ENCODE results near the gene PRR15. TPM values are rescaled to one million over a fixed set of nuclear protein-coding genes. Genes with fewer than 3 reads are reported as not detected.
A peak's percentile ranks its signal among the peaks of the same experiment; 100 is the strongest.

PRR15 gene
- total RNA-seq, 1 donor from 2014 or later = not detected

DNA sequence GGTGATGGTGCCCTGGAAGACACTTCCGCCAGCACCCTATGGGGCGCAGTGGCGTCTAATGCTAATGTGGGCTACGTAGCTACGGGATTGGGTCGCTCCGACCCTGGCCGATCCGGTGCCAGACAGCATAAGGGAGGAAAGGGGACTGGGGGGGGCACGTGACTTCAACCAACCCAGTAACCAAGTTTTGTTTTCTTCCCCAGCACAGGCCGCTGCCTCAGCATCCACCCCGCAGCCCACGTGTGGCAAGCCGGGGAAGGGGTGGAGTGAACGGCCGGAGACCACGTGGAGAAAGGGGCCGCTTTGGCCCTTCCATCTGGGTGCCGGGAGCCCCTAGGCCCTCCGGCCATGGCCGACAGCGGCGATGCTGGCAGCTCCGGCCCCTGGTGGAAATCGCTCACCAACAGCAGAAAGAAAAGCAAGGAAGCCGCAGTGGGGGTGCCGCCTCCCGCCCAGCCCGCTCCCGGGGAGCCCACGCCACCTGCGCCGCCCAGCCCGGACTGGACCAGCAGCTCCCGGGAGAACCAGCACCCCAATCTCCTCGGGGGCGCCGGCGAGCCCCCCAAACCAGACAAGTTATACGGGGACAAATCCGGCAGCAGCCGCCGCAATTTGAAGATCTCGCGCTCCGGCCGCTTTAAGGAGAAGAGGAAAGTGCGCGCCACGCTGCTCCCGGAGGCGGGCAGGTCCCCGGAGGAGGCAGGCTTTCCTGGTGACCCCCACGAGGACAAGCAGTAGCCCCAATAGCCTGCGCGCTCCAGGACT is 2.5 kb downstream of the PRR15 start:
- Histone ChIP-seq H3K4me1 (ENCODE audit: control insufficient read depth in 3 of 3, insufficient read depth in 3 of 3, low read length in 3 of 3) (peaks cover 29 to 32% (median 31%) of the 10 kb centered on the region in 3 donors), H3K9me3 (ENCODE audit: control insufficient read depth in 3 of 3, low read length in 3 of 3) (no peaks in the 10 kb centered on the region), H3K36me3 (ENCODE audit: control insufficient read depth in 3 of 3, insufficient read depth in 3 of 3, low read length in 3 of 3) (no peaks in the 10 kb centered on the region), H3K9ac (ENCODE audit: low read depth in 1 of 3, low read length in 3 of 3) (peak overlapping the region in 2 of 3 donors; percentile 23 to 57), H3K27me3 (ENCODE audit: control insufficient read depth in 3 of 3, insufficient read depth in 3 of 3, low read length in 3 of 3) (peaks cover 39 to 53% (median 50%) of the 10 kb centered on the region in 3 donors), H3K4me3 (ENCODE audit: low read length in 3 of 3) (peak overlapping the region; percentile 46 to 68 (median 65)), H3K27ac (ENCODE audit: low read depth, low read length) (no peak overlapping the region)

- peaks cover 33 to 45% (median 41%) of the 10 kb centered on the region in 3 donors for H3K27me3 ChIP-seq (ENCODE audit: control insufficient read depth in 3 of 3, insufficient read depth in 3 of 3, low read length in 3 of 3)
- H3K36me3 ChIP-seq (ENCODE audit: control insufficient read depth in 3 of 3, insufficient read depth in 3 of 3, low read length in 3 of 3) = no peaks in the 10 kb centered on the region
- no peak overlapping the region for H3K9ac ChIP-seq (ENCODE audit: low read depth in 1 of 3, low read length in 3 of 3)
- H3K4me3 ChIP-seq (ENCODE audit: low read length in 3 of 3) = no peak overlapping the region
- no peaks in the 10 kb centered on the region for H3K9me3 ChIP-seq (ENCODE audit: control insufficient read depth in 3 of 3, low read length in 3 of 3)
- H3K27ac ChIP-seq (ENCODE audit: low read depth, low read length) = no peak overlapping the region
- H3K4me1 ChIP-seq (ENCODE audit: control insufficient read depth in 3 of 3, insufficient read depth in 3 of 3, low read length in 3 of 3) = peaks cover 29 to 32% (median 31%) of the 10 kb centered on the region in 3 donors
Measured at GRCh38 chr7:29567174-29567573, 3.5 kb downstream of the PRR15 start.

DNA sequence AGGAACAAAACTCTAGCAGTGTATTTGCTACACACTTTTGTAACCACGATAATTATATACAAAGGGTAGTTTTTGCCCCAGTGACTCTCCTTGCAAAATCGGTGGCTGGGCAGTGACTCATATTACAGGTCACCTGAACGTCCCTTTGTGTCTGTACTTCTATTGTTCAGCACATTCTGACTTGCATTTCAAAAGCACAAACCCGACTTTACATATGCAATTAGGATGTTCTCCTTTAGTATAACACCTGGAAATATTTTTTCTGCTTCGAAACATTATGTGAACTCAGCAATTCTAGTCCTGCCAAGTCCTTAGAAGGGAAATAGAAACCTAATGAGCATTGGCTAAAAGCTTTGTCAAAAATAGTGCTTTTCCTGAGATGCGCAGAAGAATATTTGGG is 6.0 kb downstream of the PRR15 start:
- H3K27ac ChIP-seq (ENCODE audit: low read depth, low read length) = no peak overlapping the region
- no peaks in the 10 kb centered on the region for H3K36me3 ChIP-seq (ENCODE audit: control insufficient read depth in 3 of 3, insufficient read depth in 3 of 3, low read length in 3 of 3)
- peaks cover 12 to 23% (median 16%) of the 10 kb centered on the region in 3 donors for H3K27me3 ChIP-seq (ENCODE audit: control insufficient read depth in 3 of 3, insufficient read depth in 3 of 3, low read length in 3 of 3)
- no peaks in the 10 kb centered on the region for H3K9me3 ChIP-seq (ENCODE audit: control insufficient read depth in 3 of 3, low read length in 3 of 3)
- no peak overlapping the region for H3K9ac ChIP-seq (ENCODE audit: low read depth in 1 of 3, low read length in 3 of 3)
- H3K4me3 ChIP-seq (ENCODE audit: low read length in 3 of 3) = no peak overlapping the region
- peaks cover 12 to 15% (median 14%) of the 10 kb centered on the region in 3 donors for H3K4me1 ChIP-seq (ENCODE audit: control insufficient read depth in 3 of 3, insufficient read depth in 3 of 3, low read length in 3 of 3)

DNA sequence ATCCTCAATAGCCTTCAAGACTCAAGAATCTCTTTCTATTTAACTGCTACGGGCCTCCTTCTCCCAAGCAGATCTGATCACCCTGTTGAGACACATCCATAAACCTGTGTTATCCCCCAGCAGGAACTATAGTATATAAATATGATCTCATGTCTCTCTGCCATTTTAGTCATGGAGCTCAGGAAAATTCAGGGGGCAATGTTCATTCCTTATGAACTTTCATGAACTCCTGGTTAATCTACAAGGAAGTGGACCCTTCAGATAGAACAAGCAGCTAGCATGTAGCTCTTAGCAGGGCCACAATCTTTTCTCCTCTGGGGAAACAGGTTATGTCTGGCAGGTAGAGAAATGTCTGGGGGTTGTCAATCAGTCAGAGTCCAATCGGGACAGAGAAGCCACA is 8.9 kb downstream of the PRR15 start:
- no peaks in the 10 kb centered on the region for H3K36me3 ChIP-seq (ENCODE audit: control insufficient read depth in 3 of 3, insufficient read depth in 3 of 3, low read length in 3 of 3)
- no peaks in the 10 kb centered on the region for H3K4me1 ChIP-seq (ENCODE audit: control insufficient read depth in 3 of 3, insufficient read depth in 3 of 3, low read length in 3 of 3)
- no peak overlapping the region for H3K4me3 ChIP-seq (ENCODE audit: low read length in 3 of 3)
- no peaks in the 10 kb centered on the region for H3K9me3 ChIP-seq (ENCODE audit: control insufficient read depth in 3 of 3, low read length in 3 of 3)
- peaks cover 0 to 3% (median 0%) of the 10 kb centered on the region in 3 donors for H3K27me3 ChIP-seq (ENCODE audit: control insufficient read depth in 3 of 3, insufficient read depth in 3 of 3, low read length in 3 of 3)
- no peak overlapping the region for H3K27ac ChIP-seq (ENCODE audit: low read depth, low read length)
- no peak overlapping the region for H3K9ac ChIP-seq (ENCODE audit: low read depth in 1 of 3, low read length in 3 of 3)

DNA sequence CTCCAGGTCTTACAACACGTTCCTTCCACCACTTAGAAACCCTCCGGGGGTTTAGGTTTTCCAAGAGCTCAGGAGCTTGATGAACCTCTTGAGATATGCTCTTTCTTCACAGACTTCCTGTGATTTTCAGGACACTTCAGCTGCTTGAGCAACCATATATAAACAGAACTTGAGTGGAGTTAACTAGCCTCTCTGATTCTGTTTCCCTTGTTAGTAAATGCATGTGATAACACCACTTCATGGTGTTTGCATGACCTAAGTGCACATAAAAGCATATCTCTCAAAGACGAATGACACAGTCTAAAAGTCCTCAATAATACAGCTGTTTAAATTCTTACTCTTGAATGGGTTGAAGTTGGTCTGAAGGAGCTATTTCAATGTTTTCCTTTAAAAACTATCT is 9.9 kb downstream of the PRR15 start:
- Histone ChIP-seq H3K27me3 (ENCODE audit: control insufficient read depth in 3 of 3, insufficient read depth in 3 of 3, low read length in 3 of 3) (peaks cover 0 to 3% (median 0%) of the 10 kb centered on the region in 3 donors), H3K27ac (ENCODE audit: low read depth, low read length) (no peak overlapping the region), H3K4me1 (ENCODE audit: control insufficient read depth in 3 of 3, insufficient read depth in 3 of 3, low read length in 3 of 3) (no peaks in the 10 kb centered on the region), H3K36me3 (ENCODE audit: control insufficient read depth in 3 of 3, insufficient read depth in 3 of 3, low read length in 3 of 3) (no peaks in the 10 kb centered on the region), H3K9me3 (ENCODE audit: control insufficient read depth in 3 of 3, low read length in 3 of 3) (no peaks in the 10 kb centered on the region), H3K9ac (ENCODE audit: low read depth in 1 of 3, low read length in 3 of 3) (no peak overlapping the region), H3K4me3 (ENCODE audit: low read length in 3 of 3) (no peak overlapping the region)

DNA sequence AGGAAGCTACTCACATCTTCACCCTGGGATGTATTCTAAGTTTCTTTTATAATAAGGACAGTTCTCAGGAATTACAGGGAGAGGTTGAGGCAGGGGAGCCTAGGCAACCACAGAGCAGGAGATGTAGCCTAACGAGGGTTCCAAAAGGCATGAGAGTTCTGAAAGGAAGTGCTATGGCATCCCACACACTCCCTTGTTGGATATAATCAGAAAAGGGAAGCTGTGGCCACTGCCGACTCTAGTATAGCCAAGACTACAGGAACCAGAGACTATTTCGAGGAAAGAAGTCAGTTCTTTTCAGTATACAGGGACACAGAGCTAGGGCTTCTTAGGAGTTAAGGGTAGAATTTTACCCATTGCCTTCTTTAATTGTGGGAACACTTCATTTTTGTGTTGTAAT is 11.0 kb downstream of the PRR15 start:
- H3K27me3 ChIP-seq (ENCODE audit: control insufficient read depth in 3 of 3, insufficient read depth in 3 of 3, low read length in 3 of 3) = peaks cover 0 to 3% (median 0%) of the 10 kb centered on the region in 3 donors
- no peak overlapping the region for H3K27ac ChIP-seq (ENCODE audit: low read depth, low read length)
- no peaks in the 10 kb centered on the region for H3K36me3 ChIP-seq (ENCODE audit: control insufficient read depth in 3 of 3, insufficient read depth in 3 of 3, low read length in 3 of 3)
- no peak overlapping the region for H3K4me3 ChIP-seq (ENCODE audit: low read length in 3 of 3)
- H3K9ac ChIP-seq (ENCODE audit: low read depth in 1 of 3, low read length in 3 of 3) = no peak overlapping the region
- no peaks in the 10 kb centered on the region for H3K4me1 ChIP-seq (ENCODE audit: control insufficient read depth in 3 of 3, insufficient read depth in 3 of 3, low read length in 3 of 3)
- no peaks in the 10 kb centered on the region for H3K9me3 ChIP-seq (ENCODE audit: control insufficient read depth in 3 of 3, low read length in 3 of 3)

DNA sequence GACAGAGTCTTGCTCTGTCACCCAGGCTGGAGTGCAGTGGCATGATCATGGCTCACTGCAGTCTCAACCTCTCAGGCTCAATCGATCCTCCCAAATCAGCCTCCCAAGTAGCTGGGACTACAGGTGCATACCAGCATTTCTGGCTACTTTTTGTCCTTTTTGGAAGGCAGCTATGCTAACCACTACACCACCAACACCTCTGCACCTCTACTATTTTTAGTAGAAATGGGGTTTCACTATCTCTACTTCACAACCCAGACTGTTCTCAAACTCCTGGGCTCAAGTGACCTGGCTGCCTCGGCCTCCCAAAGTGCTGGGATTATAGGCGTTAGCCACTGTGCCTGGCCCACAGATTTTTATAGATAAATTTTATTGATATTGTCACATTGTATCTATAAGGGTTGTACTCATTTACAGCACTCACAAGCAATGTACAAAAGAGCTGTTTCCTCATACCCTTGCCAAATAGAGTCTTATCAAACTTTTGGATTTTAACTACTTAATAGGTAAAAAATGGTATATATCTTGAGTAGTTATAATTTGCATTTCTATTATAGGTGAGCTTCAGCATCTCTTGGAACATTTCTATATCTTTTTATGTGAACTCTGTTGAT is 23.7 kb downstream of the PRR15 start:
- Histone ChIP-seq H3K9ac (ENCODE audit: low read depth in 1 of 3, low read length in 3 of 3) (no peak overlapping the region), H3K36me3 (ENCODE audit: control insufficient read depth in 3 of 3, insufficient read depth in 3 of 3, low read length in 3 of 3) (no peaks in the 10 kb centered on the region), H3K4me1 (ENCODE audit: control insufficient read depth in 3 of 3, insufficient read depth in 3 of 3, low read length in 3 of 3) (no peaks in the 10 kb centered on the region), H3K9me3 (ENCODE audit: control insufficient read depth in 3 of 3, low read length in 3 of 3) (no peaks in the 10 kb centered on the region), H3K27me3 (ENCODE audit: control insufficient read depth in 3 of 3, insufficient read depth in 3 of 3, low read length in 3 of 3) (no peaks in the 10 kb centered on the region), H3K27ac (ENCODE audit: low read depth, low read length) (no peak overlapping the region), H3K4me3 (ENCODE audit: low read length in 3 of 3) (no peak overlapping the region)

DNA sequence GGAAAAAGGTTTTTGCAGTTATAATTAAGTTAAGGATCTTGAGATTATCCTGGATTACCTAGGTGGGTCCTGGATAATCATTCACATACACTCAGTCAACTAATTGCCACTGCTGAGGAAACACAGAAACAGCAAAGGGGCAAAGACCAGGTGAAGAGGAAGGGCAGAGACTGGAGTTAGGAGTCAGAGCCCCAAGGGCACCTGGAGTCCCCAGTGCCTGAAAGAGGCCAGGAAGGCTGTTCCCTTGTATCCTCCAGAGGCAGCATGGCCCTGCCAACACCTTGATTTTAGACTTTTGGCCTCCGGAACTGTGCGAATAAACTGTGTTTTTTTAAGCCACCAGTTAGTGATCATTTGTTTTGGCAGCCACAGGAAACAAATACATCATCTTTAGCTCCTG is 24.6 kb downstream of the PRR15 start:
- Histone ChIP-seq H3K36me3 (ENCODE audit: control insufficient read depth in 3 of 3, insufficient read depth in 3 of 3, low read length in 3 of 3) (no peaks in the 10 kb centered on the region), H3K9me3 (ENCODE audit: control insufficient read depth in 3 of 3, low read length in 3 of 3) (no peaks in the 10 kb centered on the region), H3K27ac (ENCODE audit: low read depth, low read length) (no peak overlapping the region), H3K4me1 (ENCODE audit: control insufficient read depth in 3 of 3, insufficient read depth in 3 of 3, low read length in 3 of 3) (no peaks in the 10 kb centered on the region), H3K9ac (ENCODE audit: low read depth in 1 of 3, low read length in 3 of 3) (no peak overlapping the region), H3K4me3 (ENCODE audit: low read length in 3 of 3) (no peak overlapping the region), H3K27me3 (ENCODE audit: control insufficient read depth in 3 of 3, insufficient read depth in 3 of 3, low read length in 3 of 3) (no peaks in the 10 kb centered on the region)

DNA sequence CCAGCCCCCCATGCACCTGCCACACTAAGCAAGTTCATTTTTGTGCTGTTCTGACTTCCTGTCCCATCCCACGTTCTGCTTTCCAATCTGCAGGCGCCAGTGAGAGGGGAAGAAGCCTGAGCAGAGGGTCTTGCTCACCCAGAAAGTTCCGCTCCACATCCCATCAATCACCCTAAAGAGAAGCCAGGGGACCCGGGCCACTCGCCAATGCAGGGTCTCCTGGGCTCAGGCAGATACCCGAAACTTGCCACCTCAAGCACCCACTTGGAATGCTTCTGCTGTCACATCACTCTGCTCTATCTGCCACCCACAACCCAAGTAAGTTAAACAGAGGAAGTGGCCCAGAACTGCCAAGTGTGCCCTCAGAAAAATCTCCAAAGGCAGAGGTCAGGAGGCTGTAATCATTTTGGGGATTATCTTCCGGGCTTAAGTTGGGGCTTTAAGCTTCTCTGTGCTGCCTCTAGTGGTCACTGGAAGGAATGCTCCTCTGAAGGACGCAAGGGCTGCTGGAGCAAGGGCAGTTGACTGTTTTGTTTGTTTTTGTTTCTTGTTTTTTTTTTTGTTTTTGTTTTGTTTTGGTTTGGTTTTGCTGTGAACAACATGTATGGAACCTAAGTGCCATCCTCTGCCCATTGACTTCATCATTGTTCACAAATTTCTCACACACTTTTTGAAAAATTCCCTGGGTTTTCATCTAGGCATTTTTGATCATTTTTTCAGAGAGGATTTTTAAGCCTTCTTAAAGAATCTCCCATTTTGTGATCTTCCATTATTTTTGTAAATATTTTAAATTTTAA is 25.5 kb downstream of the PRR15 start:
- Histone ChIP-seq H3K36me3 (ENCODE audit: control insufficient read depth in 3 of 3, insufficient read depth in 3 of 3, low read length in 3 of 3) (no peaks in the 10 kb centered on the region), H3K9me3 (ENCODE audit: control insufficient read depth in 3 of 3, low read length in 3 of 3) (no peaks in the 10 kb centered on the region), H3K9ac (ENCODE audit: low read depth in 1 of 3, low read length in 3 of 3) (no peak overlapping the region)

DNA sequence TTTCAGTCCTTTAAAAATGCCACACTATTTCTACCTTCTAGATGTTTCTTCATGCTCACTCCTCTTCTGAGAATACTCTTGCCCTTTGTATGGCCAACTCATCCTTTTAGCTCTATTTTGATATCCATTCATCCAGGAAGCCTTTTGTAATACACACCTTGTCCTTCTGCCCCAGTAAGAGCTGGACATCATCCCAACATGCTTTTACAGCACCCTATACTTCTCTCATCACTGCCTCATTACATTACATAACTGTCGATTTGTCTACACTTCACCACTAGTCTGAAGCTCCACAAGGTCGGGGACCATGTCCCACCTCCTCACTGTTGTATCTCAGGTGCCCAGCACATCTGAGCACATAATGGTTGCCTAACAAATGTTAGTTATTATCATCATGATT is 29.2 kb downstream of the PRR15 start:
- H3K27ac ChIP-seq (ENCODE audit: low read depth, low read length) = no peak overlapping the region
- H3K9ac ChIP-seq (ENCODE audit: low read depth in 1 of 3, low read length in 3 of 3) = no peak overlapping the region
- H3K4me3 ChIP-seq (ENCODE audit: low read length in 3 of 3) = no peak overlapping the region
- no peaks in the 10 kb centered on the region for H3K27me3 ChIP-seq (ENCODE audit: control insufficient read depth in 3 of 3, insufficient read depth in 3 of 3, low read length in 3 of 3)
- H3K9me3 ChIP-seq (ENCODE audit: control insufficient read depth in 3 of 3, low read length in 3 of 3) = no peaks in the 10 kb centered on the region
- H3K4me1 ChIP-seq (ENCODE audit: control insufficient read depth in 3 of 3, insufficient read depth in 3 of 3, low read length in 3 of 3) = no peaks in the 10 kb centered on the region
- H3K36me3 ChIP-seq (ENCODE audit: control insufficient read depth in 3 of 3, insufficient read depth in 3 of 3, low read length in 3 of 3) = no peaks in the 10 kb centered on the region

More for the DNA sequence above, 25.5 kb downstream of the PRR15 start:
- no peaks in the 10 kb centered on the region for H3K27me3 ChIP-seq (ENCODE audit: control insufficient read depth in 3 of 3, insufficient read depth in 3 of 3, low read length in 3 of 3)
- no peak overlapping the region for H3K4me3 ChIP-seq (ENCODE audit: low read length in 3 of 3)
- H3K4me1 ChIP-seq (ENCODE audit: control insufficient read depth in 3 of 3, insufficient read depth in 3 of 3, low read length in 3 of 3) = no peaks in the 10 kb centered on the region
- H3K27ac ChIP-seq (ENCODE audit: low read depth, low read length) = no peak overlapping the region

Data from skeletal muscle tissue (tissue), 4 donors.